ENCODE data around the gene FAM185A. TPM values are rescaled to one million over a fixed set of nuclear protein-coding genes. Genes with fewer than 3 reads are reported as not detected.
"Not testable (repeated sequence)": the region's sequence is repeated elsewhere in the genome, so short reads cannot be mapped to it uniquely, and the experiment has no call there.

Gene FAM185A
- total and polyA plus RNA-seq, 7 donors: 5.2 to 11.1 (median 8.6) TPM

DNA sequence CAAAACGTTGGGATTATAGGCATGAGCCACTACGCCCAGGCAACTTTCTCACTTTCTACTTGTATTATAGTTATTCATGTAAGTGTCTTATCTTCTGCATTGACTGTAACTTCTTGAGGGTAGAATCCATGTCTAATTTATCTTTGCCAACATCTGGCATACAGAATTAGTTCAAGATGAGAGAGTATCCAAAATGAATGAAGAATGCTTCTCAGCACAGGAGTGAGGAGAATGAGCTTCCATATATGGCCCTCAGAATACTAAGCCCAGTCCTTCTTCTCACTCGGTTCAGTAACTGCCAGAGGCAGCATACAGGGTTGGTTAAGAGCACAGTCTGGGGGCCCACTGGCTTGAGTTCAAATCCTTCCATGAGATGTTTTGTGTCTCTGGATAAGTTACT, 89.0 kb downstream of the FAM185A start:
- DNase-seq (no peak), ATAC-seq (no peak)
- TF ChIP-seq CTCF (IDR thresholded peaks at IDR 0.05): no peak
- intact Hi-C loops (cut with DNase I): no loop called here
- H3K27me3 ChIP-seq (ENCODE audit: insufficient read depth in 3 of 3, low read length in 2 of 3): no peaks in the 10 kb centered on the region
- no peaks in the 10 kb centered on the region for H3K36me3 ChIP-seq (ENCODE audit: insufficient read depth in 1 of 2, low read depth in 1 of 2)
- no peak overlapping the region for H3K4me3 ChIP-seq
- H3K27ac ChIP-seq: no peak overlapping the region
- H3K9me3 ChIP-seq: no peaks in the 10 kb centered on the region
- H3K4me1 ChIP-seq: peaks cover 18% of the 10 kb centered on the region
- 60 to 80% (median 65%) methylated on average over 3 of the region's 3 CpGs for WGBS, 3 donors

DNA sequence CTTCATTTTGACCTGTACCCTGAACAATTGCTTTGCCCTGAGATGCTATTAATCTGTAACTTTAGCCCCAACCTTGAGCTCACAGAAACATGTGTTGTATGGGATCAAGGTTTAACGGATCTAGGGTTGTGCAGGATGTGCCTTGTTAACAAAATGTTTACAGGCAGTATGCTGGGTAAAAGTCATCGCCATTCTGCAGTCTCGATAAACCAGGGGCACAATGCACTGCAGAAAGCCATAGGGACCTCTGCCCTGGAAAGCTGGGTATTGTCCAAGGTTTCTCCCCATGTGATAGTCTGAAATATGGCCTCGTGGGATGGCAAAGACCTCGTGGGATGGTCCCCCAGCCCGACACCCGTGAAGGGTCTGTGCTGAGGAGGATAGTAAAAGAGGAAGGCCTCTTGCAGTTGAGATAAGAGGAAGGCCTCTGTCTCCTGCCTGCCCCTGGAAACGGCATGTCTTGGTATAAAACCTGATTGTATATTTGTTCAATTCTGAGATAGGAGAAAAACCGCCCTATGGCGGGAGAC, 89.8 kb downstream of the FAM185A start:
- H3K4me3 ChIP-seq; H3K9me3 ChIP-seq; H3K36me3 ChIP-seq (ENCODE audit: insufficient read depth in 1 of 2, low read depth in 1 of 2); H3K27me3 ChIP-seq (ENCODE audit: insufficient read depth in 3 of 3, low read length in 2 of 3); DNase-seq; ATAC-seq; intact Hi-C loops (cut with DNase I); H3K27ac ChIP-seq: not testable (repeated sequence)
- peaks cover 18% of the 10 kb centered on the region for H3K4me1 ChIP-seq
- 92 to 94% (median 93%) methylated on average over 10 of the region's 10 CpGs for WGBS, 3 donors

GRCh38 chr7:102840404-102840803, 91.6 kb downstream of the FAM185A start:
- H3K4me1 ChIP-seq: peaks cover 18% of the 10 kb centered on the region
- TF ChIP-seq CTCF (IDR thresholded peaks at IDR 0.05): no peak
- H3K27ac ChIP-seq: no peak overlapping the region
- no peaks in the 10 kb centered on the region for H3K36me3 ChIP-seq (ENCODE audit: insufficient read depth in 1 of 2, low read depth in 1 of 2)
- no peaks in the 10 kb centered on the region for H3K9me3 ChIP-seq
- H3K27me3 ChIP-seq (ENCODE audit: insufficient read depth in 3 of 3, low read length in 2 of 3): no peaks in the 10 kb centered on the region
- 92 to 96% (median 94%) methylated on average over 3 of the region's 3 CpGs for WGBS, 3 donors
- no peak for ATAC-seq
- no peak overlapping the region for H3K4me3 ChIP-seq
- DNase-seq: no peak
- intact Hi-C loops (cut with DNase I): no loop called here

- Histone ChIP-seq H3K27ac (no peak overlapping the region), H3K4me3 (no peak overlapping the region), H3K9me3 (no peaks in the 10 kb centered on the region), H3K36me3 (ENCODE audit: insufficient read depth in 1 of 2, low read depth in 1 of 2) (no peaks in the 10 kb centered on the region), H3K27me3 (ENCODE audit: insufficient read depth in 3 of 3, low read length in 2 of 3) (no peaks in the 10 kb centered on the region), H3K4me1 (peaks cover 14% of the 10 kb centered on the region)
- 34 to 52% (median 48%) methylated on average over 2 of the region's 2 CpGs for WGBS, 3 donors
- DNase-seq (no peak), ATAC-seq (no peak)
- intact Hi-C loops (cut with DNase I): no loop called here
- no peak for TF ChIP-seq CTCF (IDR thresholded peaks at IDR 0.05)
Observed at GRCh38 chr7:102841290-102841689, 92.5 kb downstream of the FAM185A start.

DNA sequence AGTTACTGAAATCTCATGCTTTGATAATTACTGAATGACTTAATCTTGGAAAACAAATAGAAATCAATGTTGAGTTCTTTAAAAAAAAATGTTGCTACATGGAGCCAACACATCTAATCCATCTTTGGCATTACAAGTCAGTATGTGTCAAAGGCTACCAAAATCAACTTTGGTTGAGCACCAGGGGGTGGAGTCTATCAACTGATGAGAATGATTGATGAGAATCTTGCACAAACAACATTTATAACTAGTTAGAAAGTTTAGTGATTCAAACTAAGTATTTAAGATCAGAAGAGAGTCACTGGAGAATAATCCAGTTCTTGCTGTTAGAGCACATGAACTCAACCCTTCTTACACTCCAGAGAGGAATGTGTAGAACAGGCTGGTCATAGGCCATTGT, 93.5 kb downstream of the FAM185A start:
- Histone ChIP-seq H3K9me3 (no peaks in the 10 kb centered on the region), H3K4me3 (no peak overlapping the region), H3K27me3 (ENCODE audit: insufficient read depth in 3 of 3, low read length in 2 of 3) (no peaks in the 10 kb centered on the region), H3K4me1 (peaks cover 4% of the 10 kb centered on the region), H3K27ac (no peak overlapping the region), H3K36me3 (ENCODE audit: insufficient read depth in 1 of 2, low read depth in 1 of 2) (no peaks in the 10 kb centered on the region)
- DNase-seq (no peak), ATAC-seq (no peak)
- intact Hi-C loops (cut with DNase I): no loop called here
- no peak for TF ChIP-seq CTCF (IDR thresholded peaks at IDR 0.05)

All from psoas muscle (tissue), 8 donors.